HepG2 (cell line): ENCODE data around the gene NLGN2. TPM values are rescaled to one million over a fixed set of nuclear protein-coding genes. Genes with fewer than 3 reads are reported as not detected.

Experiments used
- ATAC-seq: fragments of 200-7000 bp; cut with Tn5 transposase; 3 replicates; pipeline ENCODE4 v1.9.1; 2020; ENCODE audit warnings: mild to moderate bottlenecking, moderate library complexity
- BruUV-seq: library from RNA; stranded (reverse); fragments of 400-500 nt; replicated peaks from 2 replicates; lab custom pipeline; 2021; lab: Mats Ljungman, UMichigan
- CTCF ChIA-PET: fragments of 300-600 bp; formaldehyde crosslinking; extraction: SDS; loops from one replicate; lab custom pipeline; 2021; ENCODE audit warnings: low total read pairs, inconsistent platforms, low intra/inter-chr PET ratio; lab: Yijun Ruan, JAX
- POLR2A ChIA-PET: fragments of 350-600 bp; sonication (Branson Sonifier 250); formaldehyde crosslinking; loops from one replicate; lab custom pipeline; 2020; ENCODE audit warnings: antibody characterized with exemption, inconsistent platforms; lab: Yijun Ruan, JAX
- DNase-seq: peaks from one replicate; pipeline ENCODE4 v3.0.0-alpha.2; 2015; ENCODE audit warnings: low spot score
- FAIRE-seq: peaks from 3 replicates; lab custom pipeline; 2011; peaks lifted over from hg19 to GRCh38; lab: Jason Lieb, UNC
- H2AFZ ChIP-seq: one replicate; pipeline ENCODE4 v1.6.1; 2011; ENCODE audit warnings: low read length, inconsistent platforms
- H3K27ac ChIP-seq: fragments of 300-600 bp; 3 replicates; pipeline ENCODE4 v1.8.0; 2011; ENCODE audit warnings: mixed run types, mild to moderate bottlenecking, mixed read lengths, low read length, inconsistent platforms; ENCODE audit not compliant: insufficient read depth; ENCODE audit errors: extremely low read length
- H3K27me3 ChIP-seq, 2 experiments: fragments of 200-600 bp in 1 of 2; 2 replicates in 1 of 2; 3 replicates in 1 of 2; pipeline versions ENCODE4 v1.6.0 to v1.8.0; 2011; ENCODE audit warnings: low read length in 2 of 2, mild to moderate bottlenecking in 2 of 2, moderate library complexity in 2 of 2, inconsistent platforms in 1 of 2; ENCODE audit not compliant: insufficient read depth in 2 of 2, control insufficient read depth in 1 of 2
- H3K36me3 ChIP-seq, 2 experiments: fragments of 200-600 bp in 1 of 2; replicated peaks in 1 of 2; 2 replicates in 1 of 2; 3 replicates in 1 of 2; pipeline versions ENCODE4 v1.5.1 to v1.8.0; 2011; ENCODE audit warnings: low read length in 2 of 2, inconsistent platforms in 1 of 2; ENCODE audit not compliant: insufficient read depth in 2 of 2, control insufficient read depth in 1 of 2
- H3K4me1 ChIP-seq: 2 replicates; pipeline ENCODE4 v1.5.1; 2012; ENCODE audit warnings: low read length, inconsistent platforms; ENCODE audit not compliant: insufficient read depth
- H3K4me2 ChIP-seq: 2 replicates; pipeline ENCODE4 v1.6.0; 2011; ENCODE audit warnings: low read depth, low read length, inconsistent platforms
- H3K4me3 ChIP-seq, 3 experiments: fragments of 200-600 bp in 1 of 3; sonication (generic), shearing (Covaris generic) in 1 of 3; replicated peaks in 1 of 3; 2 replicates each; pipeline ENCODE4 v1.5.1; 2011 to 2016; ENCODE audit warnings: low read length in 3 of 3, inconsistent platforms in 2 of 3, low read depth in 2 of 3, mild to moderate bottlenecking in 2 of 3, control low read depth in 1 of 3, mixed read lengths in 1 of 3; ENCODE audit not compliant: insufficient read depth in 1 of 3
- H3K79me2 ChIP-seq: one replicate; pipeline ENCODE4 v1.6.1; 2011; ENCODE audit warnings: low read length, inconsistent platforms; ENCODE audit not compliant: insufficient read depth
- H3K9ac ChIP-seq: 2 replicates; pipeline ENCODE4 v1.6.0; 2011; ENCODE audit warnings: mild to moderate bottlenecking, low read depth, low read length, inconsistent platforms; ENCODE audit not compliant: insufficient read depth
- H3K9me3 ChIP-seq: 2 replicates; pipeline ENCODE4 v1.5.1; 2012; ENCODE audit warnings: mild to moderate bottlenecking, low read length
- H4K20me1 ChIP-seq: 2 replicates; pipeline ENCODE4 v1.6.0; 2011; ENCODE audit warnings: inconsistent platforms, mild to moderate bottlenecking, low read length, moderate library complexity; ENCODE audit not compliant: insufficient read depth
- AGO1 ChIP-seq: fragments of 200-400 bp; formaldehyde crosslinking; IDR thresholded peaks from 2 replicates; pipeline ENCODE4 v1.6.1; 2017; ENCODE audit warnings: mild to moderate bottlenecking, low read depth, low read length, moderate library complexity; ENCODE audit not compliant: poor library complexity, severe bottlenecking
- CC2D1A ChIP-seq: sonication (generic); formaldehyde crosslinking; IDR thresholded peaks from 2 replicates; pipeline ENCODE4 v1.8.1; 2023; ENCODE audit warnings: mild to moderate bottlenecking, missing genetic modification reagents
- ZNF484 ChIP-seq: sonication (generic); formaldehyde crosslinking; IDR thresholded peaks from 2 replicates; pipeline ENCODE4 v1.5.1; 2020; ENCODE audit warnings: mild to moderate bottlenecking, low read depth, missing genetic modification reagents, borderline replicate concordance
- WGBS: methylation state at CpG from one replicate; pipeline ENCODE4 v1.1.6; 2017; ENCODE audit warnings: low lambda C conversion rate; 5-methylcytosine and 5-hydroxymethylcytosine counted together
- in situ Hi-C: cut with HindIII; loops from 2 replicates; pipeline ENCODE4 v1.10.0; 2017; ENCODE audit warnings: low pct_unique_long_range_greater_than_20kb; ENCODE audit not compliant: extremely low pct_ligation_motif_present
- intact Hi-C: fragments of 100-400 bp; cut with micrococcal nuclease; formaldehyde crosslinking; loops from one replicate; pipeline ENCODE4 v1.10.0; 2022; ENCODE audit not compliant: unreplicated experiment
- polyA plus RNA-seq, 8 experiments: library from polyadenylated mRNA; depleted of rRNA in 3 of 8; stranded (reverse) in 7 of 8; unstranded in 1 of 8; fragments of >200 nt; fragmentation: Illumina TruSeq in 4 of 8; extraction: Trizol in 4 of 8; gene quantifications; 2 replicates each; pipeline versions ENCODE4 v1.2.1 to v1.2.3, GENCODE V29; 2011 to 2016; ENCODE audit warnings: low read depth in 4 of 8, missing spikeins in 1 of 8, mixed read lengths in 1 of 8; ENCODE audit not compliant: insufficient read depth in 1 of 8
- total RNA-seq, 5 experiments: library from RNA; depleted of rRNA; stranded (reverse); fragments of >200 nt; fragmentation: Illumina TruSeq; extraction: Trizol; gene quantifications; 2 replicates each; pipeline ENCODE4 v1.2.3, GENCODE V29; 2016; ENCODE audit warnings: low read depth in 1 of 5
- TF ChIP-seq, protein P1 (sequence below): sonication (generic); formaldehyde crosslinking; IDR thresholded peaks from 2 replicates; pipeline ENCODE4 v1.4.0; 2020; ENCODE audit warnings: mild to moderate bottlenecking, missing genetic modification reagents
- TF ChIP-seq, protein P2 (sequence below): sonication (generic); formaldehyde crosslinking; IDR thresholded peaks from 2 replicates; pipeline ENCODE4 v1.4.0; 2020; ENCODE audit warnings: low read depth, mild to moderate bottlenecking, missing genetic modification reagents
- TF ChIP-seq, protein P3 (sequence below): sonication (generic); formaldehyde crosslinking; IDR thresholded peaks from 2 replicates; pipeline ENCODE4 v1.8.1; 2023; ENCODE audit warnings: mild to moderate bottlenecking, inconsistent platforms, moderate library complexity, missing genetic modification reagents, borderline replicate concordance

The NLGN2 gene
- total and polyA plus RNA-seq, 2 of the 13 experiments (the other 11 are each of a cell fraction or from before 2014, with no cell fraction given) = 1.9 to 11.0 TPM

DNA sequence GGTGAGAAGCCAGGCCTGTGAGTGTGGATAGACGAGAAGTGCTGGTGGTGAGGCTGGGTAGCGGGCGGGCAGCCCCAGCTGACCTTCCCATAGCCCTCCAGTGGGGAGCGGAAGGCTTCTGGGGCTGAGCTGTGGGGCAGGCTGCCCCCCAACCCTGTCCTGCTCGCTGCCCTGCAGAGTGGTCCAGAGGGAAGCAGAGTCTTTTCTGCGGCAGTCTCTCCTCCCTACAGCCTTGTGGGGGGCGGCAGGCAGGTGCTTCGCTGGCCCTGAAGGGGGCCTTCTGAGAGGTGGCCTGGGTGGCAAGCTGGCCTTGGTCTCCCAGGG lies 3.7 kb downstream of the NLGN2 start:
- Histone ChIP-seq H3K27ac (no peak overlapping the region), H3K4me3 (no peak overlapping the region), H3K4me2 (no peak overlapping the region), H3K79me2 (no peaks in the 10 kb centered on the region), H3K27me3 (no peaks in the 10 kb centered on the region), H3K36me3 (0 out of 5 replicates have a peak, but pooled peaks cover 0 to 2% of the 10 kb centered on the region in 2 experiments), H3K4me1 (no peaks in the 10 kb centered on the region), H2AFZ (no peak overlapping the region), H4K20me1 (no peaks in the 10 kb centered on the region), H3K9me3 (no peaks in the 10 kb centered on the region)
- in situ Hi-C loops (no loop called here), intact Hi-C loops (no loop called here)
- ATAC-seq = no peak
- ChIA-PET CTCF (no interaction called here), POLR2A (no interaction called here)
- no peak for DNase-seq
- 93% methylated on average over 6 of the region's 8 CpGs for WGBS
- no peak for FAIRE-seq
- peak; percentile 45 for TF ChIP-seq AGO1
- TF ChIP-seq, protein P1, sequence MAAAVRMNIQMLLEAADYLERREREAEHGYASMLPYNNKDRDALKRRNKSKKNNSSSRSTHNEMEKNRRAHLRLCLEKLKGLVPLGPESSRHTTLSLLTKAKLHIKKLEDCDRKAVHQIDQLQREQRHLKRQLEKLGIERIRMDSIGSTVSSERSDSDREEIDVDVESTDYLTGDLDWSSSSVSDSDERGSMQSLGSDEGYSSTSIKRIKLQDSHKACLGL (CRISPR knock-in tag) = no peak
- TF ChIP-seq, protein P2, sequence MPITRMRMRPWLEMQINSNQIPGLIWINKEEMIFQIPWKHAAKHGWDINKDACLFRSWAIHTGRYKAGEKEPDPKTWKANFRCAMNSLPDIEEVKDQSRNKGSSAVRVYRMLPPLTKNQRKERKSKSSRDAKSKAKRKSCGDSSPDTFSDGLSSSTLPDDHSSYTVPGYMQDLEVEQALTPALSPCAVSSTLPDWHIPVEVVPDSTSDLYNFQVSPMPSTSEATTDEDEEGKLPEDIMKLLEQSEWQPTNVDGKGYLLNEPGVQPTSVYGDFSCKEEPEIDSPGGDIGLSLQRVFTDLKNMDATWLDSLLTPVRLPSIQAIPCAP (CRISPR knock-in tag) = no peak
- TF ChIP-seq, protein P3, sequence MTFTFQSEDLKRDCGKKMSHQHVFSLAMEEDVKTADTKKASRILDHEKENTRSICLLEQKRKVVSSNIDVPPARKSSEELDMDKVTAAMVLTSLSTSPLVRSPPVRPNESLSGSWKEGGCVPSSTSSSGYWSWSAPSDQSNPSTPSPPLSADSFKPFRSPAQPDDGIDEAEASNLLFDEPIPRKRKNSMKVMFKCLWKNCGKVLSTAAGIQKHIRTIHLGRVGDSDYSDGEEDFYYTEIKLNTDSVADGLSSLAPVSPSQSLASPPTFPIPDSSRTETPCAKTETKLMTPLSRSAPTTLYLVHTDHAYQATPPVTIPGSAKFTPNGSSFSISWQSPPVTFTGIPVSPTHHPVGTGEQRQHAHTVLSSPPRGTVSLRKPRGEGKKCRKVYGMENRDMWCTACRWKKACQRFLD (CRISPR knock-in tag) = no peak
- no peak for TF ChIP-seq CC2D1A (CRISPR knock-in tag)
- TF ChIP-seq ZNF484 (CRISPR knock-in tag) = no peak
- TF ChIP-seq, all 625 proteins: peak for 1
- no peak overlapping the region for H3K9ac ChIP-seq
- BruUV-seq = no TSS peak
